A549 (cell line): Measurements from ENCODE around the gene PRRX1. TPM values are rescaled to one million over a fixed set of nuclear protein-coding genes. Genes with fewer than 3 reads are reported as not detected.

ENCODE experiments used
- ATAC-seq, 2 experiments: fragments of 200-7000 bp in 1 of 2; fragments of >200 bp in 1 of 2; cut with Nextera tagmentation in 1 of 2; cut with Tn5 transposase in 1 of 2; 3 replicates each; pipeline versions ENCODE4 v1.8.0 to v1.9.1; 2018 to 2020; ENCODE audit warnings: mild to moderate bottlenecking in 1 of 2, moderate library complexity in 1 of 2
- CTCF ChIA-PET: fragments of 300-600 bp; sonication (Branson Sonifier 250); formaldehyde crosslinking; extraction: SDS; loops from one replicate; lab custom pipeline; 2021; ENCODE audit warnings: antibody characterized with exemption, inconsistent platforms; lab: Yijun Ruan, JAX
- POLR2A ChIA-PET: fragments of 350-600 bp; formaldehyde crosslinking; extraction: SDS; loops from one replicate; lab custom pipeline; 2021; ENCODE audit warnings: antibody characterized with exemption, inconsistent platforms; lab: Yijun Ruan, JAX
- DNase-seq, 2 experiments: peaks; one replicate each; pipeline versions ENCODE4 v3.0.0 to v3.0.0-alpha.2; 2011 to 2016; ENCODE audit warnings: low read depth in 1 of 2, low spot score in 1 of 2
- FAIRE-seq: peaks from 2 replicates; lab custom pipeline; 2011; peaks lifted over from hg19 to GRCh38; lab: Jason Lieb, UNC
- H3K27ac ChIP-seq, 2 experiments: fragments of >200 bp; sonication (Bioruptor Twin); formaldehyde crosslinking; 3 replicates each; pipeline ENCODE4 v1.5.1; 2016 to 2017
- H3K4me1 ChIP-seq: fragments of >200 bp; sonication (Bioruptor Twin); formaldehyde crosslinking; 3 replicates; pipeline ENCODE4 v1.6.1; 2016
- H3K4me2 ChIP-seq: fragments of >200 bp; sonication (Bioruptor Twin); formaldehyde crosslinking; 3 replicates; pipeline ENCODE4 v1.6.1; 2016
- H3K4me3 ChIP-seq: fragments of >200 bp; sonication (Bioruptor Twin); formaldehyde crosslinking; 3 replicates; pipeline ENCODE4 v1.5.1; 2016
- H3K9me3 ChIP-seq: fragments of >200 bp; sonication (Bioruptor Twin); formaldehyde crosslinking; 3 replicates; pipeline ENCODE4 v1.6.1; 2016
- CBX2 ChIP-seq: fragments of 200-600 bp; sonication (generic); IDR thresholded peaks from 2 replicates; pipeline ENCODE4 v1.6.1; 2016; ENCODE audit warnings: low read depth, mild to moderate bottlenecking, borderline replicate concordance
- CBX8 ChIP-seq: fragments of 200-600 bp; sonication (generic); IDR thresholded peaks from 2 replicates; pipeline ENCODE4 v1.6.1; 2016
- CTCF ChIP-seq: fragments of >200 bp; sonication (Bioruptor Twin); formaldehyde crosslinking; IDR thresholded peaks from 3 replicates; pipeline ENCODE4 v1.5.1; 2016
- EHF ChIP-seq: fragments of 250-450 bp; sonication (Bioruptor Pico); IDR thresholded peaks from 2 replicates; pipeline ENCODE4 v1.5.0; 2020; ENCODE audit warnings: mild to moderate bottlenecking
- GATA3 ChIP-seq: IDR thresholded peaks from 2 replicates; pipeline ENCODE4 v1.6.1; 2012; ENCODE audit warnings: borderline replicate concordance
- HES2 ChIP-seq: fragments of >200 bp; sonication (Bioruptor Twin); formaldehyde crosslinking; IDR thresholded peaks from 2 replicates; pipeline ENCODE4 v1.6.1; 2016
- HMGXB4 ChIP-seq: fragments of 250-450 bp; sonication (Bioruptor Pico); IDR thresholded peaks from 2 replicates; pipeline ENCODE4 v1.5.0; 2021; ENCODE audit warnings: mild to moderate bottlenecking, moderate library complexity, borderline replicate concordance
- HOXA7 ChIP-seq: fragments of 250-450 bp; sonication (Bioruptor Pico); IDR thresholded peaks from 2 replicates; pipeline ENCODE4 v1.5.0; 2020; ENCODE audit warnings: mild to moderate bottlenecking, moderate library complexity
- JUN ChIP-seq, 2 experiments: fragments of >200 bp; sonication (Bioruptor Twin); formaldehyde crosslinking; IDR thresholded peaks; 2 replicates in 1 of 2; 3 replicates in 1 of 2; pipeline ENCODE4 v1.6.1; 2016 to 2017
- MAX ChIP-seq: IDR thresholded peaks from 2 replicates; pipeline ENCODE4 v1.6.1; 2012
- PBX3 ChIP-seq: IDR thresholded peaks from 2 replicates; pipeline ENCODE4 v1.6.1; 2012
- POLR2AphosphoS2 ChIP-seq: conservative IDR thresholded peaks from 2 replicates; pipeline ENCODE4 v1.6.1; 2012; ENCODE audit warnings: low read length, improper control_type of control experiment, inconsistent platforms
- RAD21 ChIP-seq, 2 experiments: fragments of >200 bp in 1 of 2; sonication (Bioruptor Twin) in 1 of 2; formaldehyde crosslinking in 1 of 2; IDR thresholded peaks in 1 of 2; conservative IDR thresholded peaks in 1 of 2; 2 replicates in 1 of 2; 3 replicates in 1 of 2; pipeline ENCODE4 v1.6.1; 2012 to 2018; ENCODE audit warnings: inconsistent platforms in 1 of 2
- RNF2 ChIP-seq: fragments of 200-600 bp; sonication (generic); IDR thresholded peaks from 2 replicates; pipeline ENCODE4 v1.6.1; 2016; ENCODE audit warnings: low read depth, mild to moderate bottlenecking, antibody characterized with exemption, moderate library complexity, borderline replicate concordance
- TFCP2L1 ChIP-seq: fragments of 250-450 bp; sonication (Bioruptor Pico); IDR thresholded peaks from 2 replicates; pipeline ENCODE4 v1.5.0; 2021; ENCODE audit warnings: mild to moderate bottlenecking
- TP53 ChIP-seq: fragments of 250-450 bp; sonication (Bioruptor Pico); IDR thresholded peaks from 2 replicates; pipeline ENCODE4 v1.5.0; 2021; ENCODE audit warnings: mild to moderate bottlenecking, moderate library complexity
- USF2 ChIP-seq: fragments of 450-650 bp; IDR thresholded peaks from 2 replicates; pipeline ENCODE4 v1.6.1; 2014; ENCODE audit warnings: antibody characterized with exemption
- ZFP36 ChIP-seq: fragments of 450-650 bp; IDR thresholded peaks from 2 replicates; pipeline ENCODE4 v1.6.1; 2014; ENCODE audit warnings: borderline replicate concordance; ENCODE audit not compliant: partially characterized antibody
- WGBS: methylation state at CpG from one replicate; pipeline ENCODE4 v1.1.6; 2017; ENCODE audit errors: missing lambda C conversion rate; 5-methylcytosine and 5-hydroxymethylcytosine counted together
- polyA plus RNA-seq, 4 experiments: library from polyadenylated mRNA; depleted of rRNA in 3 of 4; stranded (reverse); fragments of >200 nt; fragmentation: RNase III in 1 of 4; extraction: RNeasy Plus Mini Kit Qiagen cat#74134 plus additional on column Dnase treatment in 1 of 4; gene quantifications; 2 replicates in 3 of 4; 3 replicates in 1 of 4; pipeline ENCODE4 v1.2.3, GENCODE V29; 2011 to 2017

Gene PRRX1
- polyA plus RNA-seq, 2 of the 4 experiments (the other 2 are of a cell fraction): 0.14 TPM; not detected in 1

- no peak for TF ChIP-seq HMGXB4 (CRISPR knock-in tag)
- TF ChIP-seq POLR2AphosphoS2: no peak
- TF ChIP-seq PBX3: no peak
- no peak for TF ChIP-seq EHF (CRISPR knock-in tag)
These were observed 27.3 kb downstream of the PRRX1 start (continued) for GRCh38 chr1:170691258-170691657.

GRCh38 chr1:170692866-170693575 is 29.1 kb downstream of the PRRX1 start:
- FAIRE-seq: no peak
- TF ChIP-seq TFCP2L1 (CRISPR knock-in tag) (no peak), JUN (IDR thresholded peaks at IDR 0.05) (no peak), MAX (no peak), POLR2AphosphoS2 (no peak), HES2 (no peak), CTCF (no peak), RNF2 (no peak), GATA3 (no peak), ZFP36 (no peak), HMGXB4 (CRISPR knock-in tag) (no peak), TP53 (CRISPR knock-in tag) (no peak), HOXA7 (no peak), CBX8 (no peak), CBX2 (no peak), USF2 (no peak), RAD21 (conservative IDR thresholded peaks at IDR 0.05 in 1 of 2, IDR thresholded peaks at IDR 0.05 in 1 of 2) (no peak), EHF (CRISPR knock-in tag) (no peak)
- TF ChIP-seq, all 56 proteins: peak for 0
- Histone ChIP-seq H3K4me3 (no peak overlapping the region), H3K27ac (no peak overlapping the region), H3K4me1 (no peaks in the 10 kb centered on the region), H3K4me2 (no peak overlapping the region), H3K9me3 (no peaks in the 10 kb centered on the region)
- ChIA-PET CTCF (no interaction called here), POLR2A (no interaction called here)
- DNase-seq (no peak), ATAC-seq (no peak)
- 32% methylated on average over 2 of the region's 2 CpGs for WGBS
